GM23248 (cell line): ENCODE data around the gene KIAA1549. TPM values are rescaled to one million over a fixed set of nuclear protein-coding genes. Genes with fewer than 3 reads are reported as not detected.

Experiments used
- DNase-seq: peaks from one replicate; pipeline ENCODE4 v3.0.0-alpha.2; 2015
- H2AFZ ChIP-seq: fragments of 200-600 bp; sonication (generic); 2 replicates; pipeline ENCODE4 v1.6.1; 2016; ENCODE audit warnings: antibody characterized with exemption
- H3F3A ChIP-seq: fragments of 200-600 bp; sonication (generic); 2 replicates; pipeline ENCODE4 v1.6.1; 2016; ENCODE audit warnings: mild to moderate bottlenecking, antibody characterized with exemption, mixed run types; ENCODE audit not compliant: insufficient read depth
- H3K27ac ChIP-seq: fragments of 200-600 bp; sonication (generic); 2 replicates; pipeline ENCODE4 v1.5.1; 2016; ENCODE audit warnings: mild to moderate bottlenecking
- H3K27me3 ChIP-seq: fragments of 200-600 bp; sonication (generic); replicated peaks from 2 replicates; pipeline ENCODE4 v1.6.1; 2016; ENCODE audit warnings: mild to moderate bottlenecking; ENCODE audit not compliant: insufficient read depth
- H3K36me3 ChIP-seq: fragments of 200-600 bp; sonication (generic); 2 replicates; pipeline ENCODE4 v1.6.1; 2016; ENCODE audit warnings: low read depth, mild to moderate bottlenecking
- H3K4me1 ChIP-seq: fragments of 200-600 bp; sonication (generic); 2 replicates; pipeline ENCODE4 v1.6.1; 2016; ENCODE audit warnings: mild to moderate bottlenecking; ENCODE audit not compliant: insufficient read depth
- H3K4me2 ChIP-seq: fragments of 200-600 bp; sonication (generic); one replicate; pipeline ENCODE4 v1.6.1; 2016; ENCODE audit warnings: mild to moderate bottlenecking; ENCODE audit not compliant: unreplicated experiment
- H3K4me3 ChIP-seq: fragments of 200-600 bp; sonication (generic); 2 replicates; pipeline ENCODE4 v1.5.1; 2016; ENCODE audit warnings: mild to moderate bottlenecking
- H3K79me2 ChIP-seq: fragments of 200-600 bp; sonication (generic); 2 replicates; pipeline ENCODE4 v1.6.1; 2016; ENCODE audit warnings: mild to moderate bottlenecking; ENCODE audit not compliant: insufficient read depth
- H3K9ac ChIP-seq: fragments of 200-600 bp; sonication (generic); 2 replicates; pipeline ENCODE4 v1.6.1; 2016; ENCODE audit warnings: mild to moderate bottlenecking
- H3K9me2 ChIP-seq: fragments of 200-600 bp; sonication (generic); 2 replicates; pipeline ENCODE4 v1.6.1; 2016; ENCODE audit warnings: mixed run types, mild to moderate bottlenecking, moderate library complexity; ENCODE audit not compliant: insufficient read depth
- H3K9me3 ChIP-seq: fragments of 200-600 bp; sonication (generic); one replicate; pipeline ENCODE4 v1.6.1; 2017; ENCODE audit warnings: low read depth
- H4K20me1 ChIP-seq: fragments of 200-600 bp; sonication (generic); 2 replicates; pipeline ENCODE4 v1.6.0; 2016; ENCODE audit not compliant: insufficient read depth
- EZH2 ChIP-seq: fragments of 200-600 bp; sonication (generic); IDR thresholded peaks from 2 replicates; pipeline ENCODE4 v1.6.1; 2018; ENCODE audit warnings: antibody characterized with exemption, mild to moderate bottlenecking; ENCODE audit not compliant: insufficient read depth, poor library complexity, severe bottlenecking
- EZH2phosphoT487 ChIP-seq: fragments of 200-600 bp; sonication (generic); IDR thresholded peaks from 2 replicates; pipeline ENCODE4 v1.6.1; 2018; ENCODE audit warnings: antibody characterized with exemption, moderate library complexity, mild to moderate bottlenecking, low read depth; ENCODE audit not compliant: insufficient read depth
- WGBS, 2 experiments: methylation state at CpG; one replicate each; pipeline ENCODE4 v1.1.6; 2015 to 2017; ENCODE audit warnings: low lambda C conversion rate in 2 of 2, low coverage in 1 of 2; ENCODE audit errors: missing lambda C conversion rate in 2 of 2; 5-methylcytosine and 5-hydroxymethylcytosine counted together
- in situ Hi-C: fragments of 300-500 bp; cut with MboI; formaldehyde crosslinking; loops from 2 replicates; pipeline ENCODE4 v1.15.0; 2020
- polyA plus RNA-seq: library from polyadenylated mRNA; unstranded; fragments of >200 nt; fragmentation: Nextera tagmentation; extraction: Ambion mirVana; gene quantifications from 2 replicates; pipeline ENCODE4 v1.2.1, GENCODE V29; 2016
- total RNA-seq: library from RNA; depleted of rRNA; stranded (reverse); fragments of >200 nt; shearing (Covaris generic); gene quantifications from 2 replicates; pipeline ENCODE4 v1.2.3, GENCODE V29; 2014

Gene KIAA1549
- total and polyA plus RNA-seq, 2 experiments from 2014 or later, result 2.1 to 3.0 TPM

GRCh38 chr7:138964624-138965436 is 16.4 kb downstream of the KIAA1549 start:
- H3K36me3 ChIP-seq, result no peaks in the 10 kb centered on the region
- H4K20me1 ChIP-seq, result no peaks in the 10 kb centered on the region
- no peak overlapping the region for H3K9ac ChIP-seq
- H3K4me3 ChIP-seq, result no peak overlapping the region
- H3K4me2 ChIP-seq, result no peak overlapping the region
- 0 out of 2 replicates have a peak, but pooled peaks cover 4% of the 10 kb centered on the region for H3F3A ChIP-seq
- H3K27ac ChIP-seq, result no peak overlapping the region
- no peaks in the 10 kb centered on the region for H3K9me2 ChIP-seq
- in situ Hi-C loops, result no loop called here
- DNase-seq, result no peak
- H2AFZ ChIP-seq, result no peak overlapping the region
- no peaks in the 10 kb centered on the region for H3K9me3 ChIP-seq
- no peak for TF ChIP-seq EZH2phosphoT487
- no peak for TF ChIP-seq EZH2
- H3K79me2 ChIP-seq, result peaks cover 94% of the 10 kb centered on the region
- H3K4me1 ChIP-seq, result 0 out of 2 replicates have a peak, but pooled peaks cover 6% of the 10 kb centered on the region
- WGBS, 2 experiments, result 90 to 91% methylated on average over 15 of the region's 15 CpGs
- no peaks in the 10 kb centered on the region for H3K27me3 ChIP-seq

- H3K9me3 ChIP-seq, result no peaks in the 10 kb centered on the region
- no peaks in the 10 kb centered on the region for H4K20me1 ChIP-seq
- no peak overlapping the region for H2AFZ ChIP-seq
- no peak for TF ChIP-seq EZH2
- DNase-seq, result no peak
- H3K4me1 ChIP-seq, result 0 out of 2 replicates have a peak, but pooled peaks cover 6% of the 10 kb centered on the region
- no peak overlapping the region for H3K4me3 ChIP-seq
- H3K36me3 ChIP-seq, result no peaks in the 10 kb centered on the region
- in situ Hi-C loops, result no loop called here
- 52 to 60% methylated on average over 5 of the region's 5 CpGs for WGBS, 2 experiments
- no peak overlapping the region for H3K9ac ChIP-seq
- H3K9me2 ChIP-seq, result no peaks in the 10 kb centered on the region
- no peak overlapping the region for H3K4me2 ChIP-seq
- no peak overlapping the region for H3K27ac ChIP-seq
- 0 out of 2 replicates have a peak, but pooled peaks cover 4% of the 10 kb centered on the region for H3F3A ChIP-seq
- no peaks in the 10 kb centered on the region for H3K27me3 ChIP-seq
- peaks cover 94% of the 10 kb centered on the region for H3K79me2 ChIP-seq
Observed at GRCh38 chr7:138963675-138964074, 17.5 kb downstream of the KIAA1549 start.

- Histone ChIP-seq H3K9ac (no peak overlapping the region), H3K36me3 (no peaks in the 10 kb centered on the region), H3K27ac (no peak overlapping the region), H3F3A (0 out of 2 replicates have a peak, but pooled peaks cover 4% of the 10 kb centered on the region), H4K20me1 (no peaks in the 10 kb centered on the region), H3K79me2 (peaks cover 94% of the 10 kb centered on the region), H3K27me3 (no peaks in the 10 kb centered on the region), H3K4me2 (no peak overlapping the region), H3K9me3 (no peaks in the 10 kb centered on the region), H3K9me2 (no peaks in the 10 kb centered on the region), H3K4me1 (0 out of 2 replicates have a peak, but pooled peaks cover 9% of the 10 kb centered on the region), H3K4me3 (no peak overlapping the region), H2AFZ (no peak overlapping the region)
- in situ Hi-C loops, result no loop called here
- no peak for DNase-seq
- WGBS, 2 experiments, result 85 to 88% methylated on average over 10 of the region's 10 CpGs
- TF ChIP-seq EZH2phosphoT487, result no peak
- no peak for TF ChIP-seq EZH2
Observed at GRCh38 chr7:138962561-138963270, 18.5 kb downstream of the KIAA1549 start.

GRCh38 chr7:138961159-138961558 is 20.0 kb downstream of the KIAA1549 start:
- Histone ChIP-seq H3K36me3 (no peaks in the 10 kb centered on the region), H2AFZ (no peak overlapping the region), H3K9ac (no peak overlapping the region), H3K9me3 (no peaks in the 10 kb centered on the region), H3K79me2 (peaks cover 94% of the 10 kb centered on the region), H3K4me1 (0 out of 2 replicates have a peak, but pooled peaks cover 4% of the 10 kb centered on the region), H3K27ac (no peak overlapping the region), H3F3A (no peaks in the 10 kb centered on the region), H3K4me2 (no peak overlapping the region), H3K4me3 (no peak overlapping the region), H4K20me1 (no peaks in the 10 kb centered on the region), H3K27me3 (no peaks in the 10 kb centered on the region), H3K9me2 (no peaks in the 10 kb centered on the region)
- WGBS, 2 experiments, result 72 to 73% methylated on average over 8 of the region's 8 CpGs
- TF ChIP-seq EZH2phosphoT487 (no peak), EZH2 (no peak)
- no peak for DNase-seq
- in situ Hi-C loops, result no loop called here
